Stomach smooth muscle (tissue), 2 donors: ENCODE data around the gene KIF5C.

Experiments used
- H3K27ac ChIP-seq: one replicate; pipeline ENCODE4 v1.7.0; 2013; ENCODE audit warnings: mild to moderate bottlenecking, low read length, inconsistent platforms
- H3K27me3 ChIP-seq, 2 donors: one replicate each; pipeline ENCODE4 v1.7.0; 2013; ENCODE audit warnings: low read length in 2 of 2; ENCODE audit not compliant: insufficient read depth in 2 of 2, control insufficient read depth in 1 of 2
- H3K36me3 ChIP-seq, 2 donors: one replicate each; pipeline ENCODE4 v1.7.0; 2013; ENCODE audit warnings: low read length in 2 of 2; ENCODE audit not compliant: control insufficient read depth in 2 of 2, insufficient read depth in 2 of 2
- H3K4me1 ChIP-seq: one replicate; pipeline ENCODE4 v1.7.0; 2013; ENCODE audit warnings: low read length; ENCODE audit not compliant: control insufficient read depth, insufficient read depth
- H3K4me3 ChIP-seq, 2 donors: one replicate each; pipeline ENCODE4 v1.7.0; 2013; ENCODE audit warnings: low read length in 2 of 2
- H3K9ac ChIP-seq, 2 donors: one replicate each; pipeline ENCODE4 v1.7.0; 2013; ENCODE audit warnings: low read length in 2 of 2, mild to moderate bottlenecking in 1 of 2
- H3K9me3 ChIP-seq, 2 donors: one replicate each; pipeline ENCODE4 v1.7.0; 2013; ENCODE audit warnings: low read length in 2 of 2; ENCODE audit not compliant: control insufficient read depth in 2 of 2
- donor health status: healthy.
- donor health status: Pancreatic carcinoma.

Gene KIF5C

GRCh38 chr2:148922776-148923475 lies 47.9 kb downstream of the KIF5C start:
- peaks cover 9 to 11% of the 10 kb centered on the region in 2 donors for H3K9me3 ChIP-seq
- H3K9ac ChIP-seq: no peak overlapping the region
- H3K36me3 ChIP-seq: no peaks in the 10 kb centered on the region
- H3K27ac ChIP-seq: no peak overlapping the region
- no peaks in the 10 kb centered on the region for H3K27me3 ChIP-seq
- H3K4me1 ChIP-seq: no peaks in the 10 kb centered on the region
- no peak overlapping the region for H3K4me3 ChIP-seq

GRCh38 chr2:148924514-148925178 lies 49.6 kb downstream of the KIF5C start:
- no peaks in the 10 kb centered on the region for H3K27me3 ChIP-seq
- no peak overlapping the region for H3K27ac ChIP-seq
- H3K9ac ChIP-seq: no peak overlapping the region
- no peaks in the 10 kb centered on the region for H3K9me3 ChIP-seq
- H3K36me3 ChIP-seq: no peaks in the 10 kb centered on the region
- H3K4me3 ChIP-seq: no peak overlapping the region
- no peaks in the 10 kb centered on the region for H3K4me1 ChIP-seq

- H3K36me3 ChIP-seq: no peaks in the 10 kb centered on the region
- no peak overlapping the region for H3K4me3 ChIP-seq
- no peak overlapping the region for H3K27ac ChIP-seq
- H3K9me3 ChIP-seq: no peaks in the 10 kb centered on the region
- no peaks in the 10 kb centered on the region for H3K4me1 ChIP-seq
- H3K9ac ChIP-seq: no peak overlapping the region
- no peaks in the 10 kb centered on the region for H3K27me3 ChIP-seq
Observed at GRCh38 chr2:148926291-148926961, 51.4 kb downstream of the KIF5C start.

GRCh38 chr2:148926981-148927401 lies 52.0 kb downstream of the KIF5C start:
- Histone ChIP-seq H3K4me3 (no peak overlapping the region), H3K27me3 (no peaks in the 10 kb centered on the region), H3K27ac (no peak overlapping the region), H3K9me3 (no peaks in the 10 kb centered on the region), H3K36me3 (no peaks in the 10 kb centered on the region), H3K4me1 (no peaks in the 10 kb centered on the region), H3K9ac (no peak overlapping the region)

GRCh38 chr2:148928395-148928794 lies 53.4 kb downstream of the KIF5C start:
- H3K4me1 ChIP-seq: no peaks in the 10 kb centered on the region
- H3K36me3 ChIP-seq: no peaks in the 10 kb centered on the region
- no peaks in the 10 kb centered on the region for H3K9me3 ChIP-seq
- no peaks in the 10 kb centered on the region for H3K27me3 ChIP-seq
- H3K27ac ChIP-seq: no peak overlapping the region
- H3K9ac ChIP-seq: no peak overlapping the region
- H3K4me3 ChIP-seq: no peak overlapping the region

- Histone ChIP-seq H3K27ac (no peak overlapping the region), H3K9me3 (no peaks in the 10 kb centered on the region), H3K36me3 (no peaks in the 10 kb centered on the region), H3K27me3 (no peaks in the 10 kb centered on the region), H3K4me3 (no peak overlapping the region), H3K9ac (no peak overlapping the region), H3K4me1 (no peaks in the 10 kb centered on the region)
Observed at GRCh38 chr2:148930046-148930775, 55.2 kb downstream of the KIF5C start.

GRCh38 chr2:148932536-148932935 lies 57.5 kb downstream of the KIF5C start:
- no peaks in the 10 kb centered on the region for H3K27me3 ChIP-seq
- H3K9ac ChIP-seq: no peak overlapping the region
- no peaks in the 10 kb centered on the region for H3K36me3 ChIP-seq
- H3K9me3 ChIP-seq: no peaks in the 10 kb centered on the region
- no peak overlapping the region for H3K27ac ChIP-seq
- no peaks in the 10 kb centered on the region for H3K4me1 ChIP-seq
- H3K4me3 ChIP-seq: no peak overlapping the region

- H3K9me3 ChIP-seq: no peaks in the 10 kb centered on the region
- H3K36me3 ChIP-seq: no peaks in the 10 kb centered on the region
- H3K9ac ChIP-seq: no peak overlapping the region
- no peaks in the 10 kb centered on the region for H3K27me3 ChIP-seq
- no peak overlapping the region for H3K27ac ChIP-seq
- no peak overlapping the region for H3K4me3 ChIP-seq
- no peaks in the 10 kb centered on the region for H3K4me1 ChIP-seq
Observed at GRCh38 chr2:148933456-148933855, 58.4 kb downstream of the KIF5C start.

GRCh38 chr2:148935791-148936190 lies 60.8 kb downstream of the KIF5C start:
- no peak overlapping the region for H3K4me3 ChIP-seq
- H3K4me1 ChIP-seq: no peaks in the 10 kb centered on the region
- no peaks in the 10 kb centered on the region for H3K36me3 ChIP-seq
- H3K9me3 ChIP-seq: no peaks in the 10 kb centered on the region
- H3K27me3 ChIP-seq: no peaks in the 10 kb centered on the region
- no peak overlapping the region for H3K27ac ChIP-seq
- no peak overlapping the region for H3K9ac ChIP-seq

GRCh38 chr2:148936857-148937450 lies 61.9 kb downstream of the KIF5C start:
- no peak overlapping the region for H3K9ac ChIP-seq
- no peaks in the 10 kb centered on the region for H3K27me3 ChIP-seq
- no peak overlapping the region for H3K4me3 ChIP-seq
- H3K4me1 ChIP-seq: no peaks in the 10 kb centered on the region
- no peaks in the 10 kb centered on the region for H3K9me3 ChIP-seq
- H3K36me3 ChIP-seq: no peaks in the 10 kb centered on the region
- H3K27ac ChIP-seq: no peak overlapping the region
